HG02885 (cell line): ENCODE data around the gene PSME2.

Source experiments
- ATAC-seq: cut with Tn5 transposase; IDR thresholded peaks from one replicate; pipeline ENCODE4 v1.9.1; 2021; ENCODE audit warnings: mild to moderate bottlenecking; ENCODE audit not compliant: unreplicated experiment, poor library complexity

Gene PSME2

DNA sequence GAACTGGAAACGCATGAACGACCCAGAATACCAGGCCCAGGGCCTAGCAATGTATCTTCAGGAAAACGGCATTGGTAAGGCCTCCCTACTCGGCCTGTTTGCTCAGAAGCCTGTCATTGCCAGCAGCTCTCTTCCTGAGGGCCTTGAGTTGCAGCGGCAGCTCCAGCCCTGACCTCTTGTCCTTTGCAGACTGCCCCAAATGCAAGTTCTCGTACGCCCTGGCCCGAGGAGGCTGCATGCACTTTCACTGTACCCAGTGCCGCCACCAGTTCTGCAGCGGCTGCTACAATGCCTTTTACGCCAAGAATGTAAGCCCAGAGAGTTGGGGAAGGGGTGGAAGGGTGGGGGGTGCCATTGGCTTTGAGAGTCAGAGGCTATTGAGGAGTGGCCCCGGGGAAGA is 10.9 kb upstream of the PSME2 start:
- no peak for ATAC-seq

DNA sequence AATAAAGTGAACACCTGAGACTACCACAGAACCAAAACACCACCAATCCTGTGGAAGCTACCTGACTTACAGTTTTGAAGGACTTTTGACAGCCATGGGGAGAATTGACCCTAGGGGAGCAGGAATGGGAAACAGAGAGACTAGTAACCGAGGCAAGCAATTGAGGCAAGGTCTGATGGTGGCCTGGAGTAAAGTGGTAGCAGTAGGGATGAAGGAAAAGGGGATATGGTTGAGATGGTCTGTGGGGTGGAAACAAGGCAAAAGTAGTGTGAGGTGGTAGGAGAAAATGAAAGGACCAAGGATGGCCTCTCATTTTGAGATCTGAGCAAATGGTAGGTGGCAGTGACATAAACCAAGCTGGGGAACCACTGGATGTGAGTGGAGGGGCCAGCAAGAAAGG is 10.4 kb upstream of the PSME2 start:
- ATAC-seq = no peak

DNA sequence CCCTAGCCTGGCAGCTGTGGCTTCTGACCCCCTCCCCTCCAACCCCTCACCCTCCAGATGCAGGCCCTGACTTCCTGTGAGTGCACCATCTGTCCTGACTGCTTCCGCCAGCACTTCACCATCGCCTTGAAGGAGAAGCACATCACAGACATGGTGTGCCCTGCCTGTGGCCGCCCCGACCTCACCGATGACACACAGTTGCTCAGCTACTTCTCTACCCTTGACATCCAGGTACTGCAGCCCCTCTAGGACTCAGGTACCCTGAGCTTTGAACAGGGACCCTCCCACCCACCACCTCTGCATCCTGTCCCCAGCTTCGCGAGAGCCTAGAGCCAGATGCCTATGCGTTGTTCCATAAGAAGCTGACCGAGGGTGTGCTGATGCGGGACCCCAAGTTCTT is 8.7 kb upstream of the PSME2 start:
- no peak for ATAC-seq

DNA sequence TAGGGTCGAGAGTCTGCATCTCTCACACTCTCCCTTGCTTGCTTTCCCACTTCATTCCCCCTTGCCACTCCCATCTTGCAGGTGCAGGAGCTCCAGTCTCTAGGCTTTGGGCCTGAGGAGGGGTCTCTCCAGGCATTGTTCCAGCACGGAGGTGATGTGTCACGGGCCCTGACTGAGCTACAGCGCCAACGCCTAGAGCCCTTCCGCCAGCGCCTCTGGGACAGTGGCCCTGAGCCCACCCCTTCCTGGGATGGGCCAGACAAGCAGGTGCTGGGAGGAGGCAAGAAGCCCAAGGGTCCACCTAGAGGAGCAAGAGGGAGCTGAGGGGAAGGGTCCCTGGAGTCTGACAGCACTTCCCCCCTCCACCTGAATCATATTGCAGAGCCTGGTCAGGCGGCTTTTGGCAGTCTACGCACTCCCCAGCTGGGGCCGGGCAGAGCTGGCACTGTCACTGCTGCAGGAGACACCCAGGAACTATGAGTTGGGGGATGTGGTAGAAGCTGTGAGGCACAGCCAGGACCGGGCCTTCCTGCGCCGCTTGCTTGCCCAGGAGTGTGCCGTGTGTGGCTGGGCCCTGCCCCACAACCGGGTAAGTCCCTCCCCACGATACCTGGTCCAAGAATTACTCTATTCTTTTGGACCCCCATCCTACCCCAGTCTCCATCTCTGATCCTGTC is 5.1 kb upstream of the PSME2 start:
- no peak for ATAC-seq

DNA sequence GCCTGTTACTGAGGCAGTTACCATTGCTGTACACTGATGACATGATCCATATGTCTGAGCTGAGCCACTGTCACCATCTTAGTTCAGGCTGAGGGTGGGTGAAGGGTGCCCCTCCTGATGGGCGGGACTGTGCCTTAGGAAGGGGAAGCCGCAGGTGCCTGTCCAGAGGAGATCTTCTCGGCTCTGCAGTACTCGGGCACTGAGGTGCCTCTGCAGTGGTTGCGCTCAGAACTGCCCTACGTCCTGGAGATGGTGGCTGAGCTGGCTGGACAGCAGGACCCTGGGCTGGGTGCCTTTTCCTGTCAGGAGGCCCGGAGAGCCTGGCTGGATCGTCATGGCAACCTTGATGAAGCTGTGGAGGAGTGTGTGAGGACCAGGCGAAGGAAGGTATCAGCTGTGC is 4.6 kb upstream of the PSME2 start:
- no peak for ATAC-seq

DNA sequence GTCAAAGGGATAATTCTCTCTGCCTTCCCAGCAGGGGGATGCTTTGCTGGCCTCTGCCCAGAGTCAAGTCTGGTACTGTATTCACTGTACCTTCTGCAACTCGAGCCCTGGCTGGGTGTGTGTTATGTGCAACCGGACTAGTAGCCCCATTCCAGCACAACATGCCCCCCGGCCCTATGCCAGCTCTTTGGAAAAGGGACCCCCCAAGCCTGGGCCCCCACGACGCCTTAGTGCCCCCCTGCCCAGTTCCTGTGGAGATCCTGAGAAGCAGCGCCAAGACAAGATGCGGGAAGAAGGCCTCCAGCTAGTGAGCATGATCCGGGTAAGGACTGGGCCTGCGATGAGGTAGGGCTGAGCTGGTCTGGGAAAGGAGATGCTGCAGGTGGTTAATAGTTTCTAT is 4.2 kb upstream of the PSME2 start:
- ATAC-seq = no peak

DNA sequence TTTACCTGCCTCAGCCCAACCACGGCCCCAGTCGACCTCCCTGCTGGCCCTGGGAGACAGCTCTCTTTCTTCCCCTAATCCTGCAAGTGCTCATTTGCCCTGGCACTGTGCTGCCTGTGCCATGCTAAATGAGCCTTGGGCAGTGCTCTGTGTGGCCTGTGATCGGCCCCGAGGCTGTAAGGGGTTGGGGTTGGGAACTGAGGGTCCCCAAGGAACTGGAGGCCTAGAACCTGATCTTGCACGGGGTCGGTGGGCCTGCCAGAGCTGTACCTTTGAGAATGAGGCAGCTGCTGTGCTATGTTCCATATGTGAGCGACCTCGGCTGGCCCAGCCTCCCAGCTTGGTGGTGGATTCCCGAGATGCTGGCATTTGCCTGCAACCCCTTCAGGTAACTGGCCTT is 3.7 kb upstream of the PSME2 start:
- no peak for ATAC-seq

DNA sequence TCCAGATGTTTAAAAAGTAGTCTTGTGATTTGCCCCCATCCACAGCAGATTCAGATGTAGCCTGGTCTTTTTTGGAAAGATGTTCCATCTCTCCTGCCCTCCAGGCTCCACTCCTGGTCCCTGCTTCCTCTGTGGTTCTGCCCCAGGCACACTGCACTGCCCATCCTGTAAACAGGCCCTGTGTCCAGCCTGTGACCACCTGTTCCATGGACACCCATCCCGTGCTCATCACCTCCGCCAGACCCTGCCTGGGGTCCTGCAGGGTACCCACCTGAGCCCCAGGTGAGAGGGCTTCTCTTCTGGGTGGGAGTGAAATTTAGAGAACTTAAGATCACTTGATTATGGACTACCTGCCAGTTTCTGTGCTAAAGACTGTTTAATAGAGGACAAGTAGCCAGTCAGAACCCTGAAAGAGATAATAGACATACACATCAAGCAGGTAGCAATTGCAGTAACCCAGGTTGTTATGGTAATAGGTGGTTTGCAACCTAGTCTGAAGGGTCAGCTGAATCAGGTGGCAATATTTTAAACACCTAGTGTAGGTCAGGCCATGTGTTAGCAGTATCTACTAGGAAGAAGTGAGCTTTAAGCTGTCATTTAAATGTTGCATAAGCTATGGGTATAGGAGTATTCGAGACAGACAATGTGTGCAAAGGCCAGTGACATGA is 3.0 kb upstream of the PSME2 start:
- ATAC-seq = no peak

DNA sequence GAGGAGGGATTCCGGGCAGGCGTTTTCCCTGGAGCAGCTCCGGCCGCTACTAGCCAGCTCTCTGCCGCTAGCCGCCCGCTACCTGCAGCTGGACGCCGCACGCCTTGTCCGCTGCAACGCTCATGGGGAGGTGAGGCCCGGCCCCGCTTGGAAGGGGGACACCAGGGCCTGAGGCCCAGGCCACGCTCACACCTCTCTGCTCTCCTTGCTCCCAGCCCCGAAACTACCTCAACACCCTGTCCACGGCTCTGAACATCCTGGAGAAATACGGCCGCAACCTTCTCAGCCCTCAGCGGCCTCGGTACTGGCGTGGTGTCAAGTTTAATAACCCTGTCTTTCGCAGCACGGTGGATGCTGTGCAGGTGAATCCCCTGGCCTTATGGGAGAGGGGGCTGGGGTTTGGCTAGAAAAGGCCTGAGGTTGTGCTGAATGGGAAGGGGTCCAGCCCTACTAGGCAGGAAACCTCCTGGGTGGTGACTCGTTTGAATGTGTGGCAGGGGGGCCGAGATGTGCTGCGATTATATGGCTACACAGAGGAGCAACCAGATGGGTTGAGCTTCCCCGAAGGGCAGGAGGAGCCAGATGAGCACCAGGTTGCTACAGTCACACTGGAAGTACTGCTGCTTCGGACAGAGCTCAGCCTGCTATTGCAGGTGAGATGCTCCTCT is 1.5 kb upstream of the PSME2 start:
- no peak for ATAC-seq

DNA sequence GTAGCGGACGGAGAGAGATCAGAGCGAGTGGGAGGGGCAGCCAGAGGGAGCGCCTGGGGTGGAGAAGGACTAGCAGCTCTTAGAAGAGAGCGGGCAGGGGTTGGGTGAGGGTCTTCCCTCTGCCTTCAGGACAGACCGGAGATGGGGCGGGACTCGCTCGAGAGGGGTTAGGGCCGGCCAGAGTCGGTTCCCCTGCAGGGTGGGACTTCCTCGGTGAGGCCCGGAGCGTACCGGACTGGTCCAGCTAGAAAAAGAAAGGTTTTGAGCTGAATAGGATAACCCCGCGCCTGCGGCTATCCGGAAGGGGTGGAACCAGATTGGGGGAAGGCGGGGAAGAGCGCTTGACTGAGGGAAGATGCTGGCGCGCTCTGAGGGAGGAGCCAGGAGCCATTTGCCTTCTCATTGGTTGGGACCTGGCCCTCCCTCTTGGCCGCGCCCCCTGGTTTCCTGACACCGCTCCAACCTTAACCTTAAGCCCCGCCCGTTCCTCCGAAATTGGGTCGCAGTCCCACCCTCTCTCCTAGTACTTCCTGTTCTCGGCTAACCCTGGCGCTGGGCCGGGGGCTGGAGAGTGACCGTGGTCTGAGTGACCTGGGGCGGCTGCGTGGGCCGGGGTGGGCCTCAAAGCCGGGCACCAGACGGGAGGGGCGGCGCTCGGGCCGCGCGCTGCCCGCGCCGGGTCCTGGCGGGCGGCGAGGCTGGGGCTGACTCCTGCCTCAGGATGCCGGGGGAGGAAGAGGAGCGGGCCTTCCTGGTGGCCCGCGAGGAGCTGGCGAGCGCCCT is 759 bp upstream of the PSME2 start, which contains the start of gene RNF31:
RNF31 (plus strand) TSS at position 521 of the 783 bp plus-strand sequence; CDS start at position 722, 201 bp downstream.
- peak; percentile 86 for ATAC-seq

DNA sequence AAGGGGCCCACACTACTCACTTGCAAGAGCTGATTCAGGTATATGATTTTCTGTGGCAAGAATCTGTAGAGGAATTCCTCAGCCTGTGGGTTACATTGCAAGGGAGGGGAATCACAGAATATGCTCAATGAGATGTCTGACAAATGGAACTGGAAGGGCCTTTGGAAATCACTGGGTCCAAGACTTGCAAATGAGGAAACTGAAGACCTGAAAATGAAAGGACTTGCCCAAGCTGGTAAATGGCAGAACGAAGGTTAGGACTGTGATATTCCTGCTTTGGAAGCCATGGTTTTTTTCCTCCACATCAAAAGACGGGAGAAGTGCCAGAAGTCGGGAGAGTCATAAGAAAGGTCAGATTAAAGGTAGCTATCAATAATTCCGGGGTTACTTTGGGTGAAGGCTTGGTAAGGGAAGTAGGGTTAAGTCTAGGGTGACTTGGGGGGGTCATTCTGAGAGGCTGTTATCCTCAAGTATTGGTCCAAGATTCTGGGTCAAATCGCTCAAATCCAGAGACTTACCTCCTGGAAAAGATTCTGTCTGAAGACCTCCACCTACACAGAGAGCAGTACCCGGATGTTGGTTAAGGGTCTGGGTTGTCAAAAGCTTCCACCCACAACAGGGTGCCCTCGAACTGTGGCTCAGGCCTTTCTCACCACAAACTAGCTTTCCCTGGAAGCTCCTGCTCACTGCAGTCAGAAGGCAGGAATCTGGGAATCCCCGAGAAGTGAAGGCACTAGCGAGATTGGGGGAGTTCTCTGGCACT is 539 bp downstream of the PSME2 start:
- no peak for ATAC-seq

DNA sequence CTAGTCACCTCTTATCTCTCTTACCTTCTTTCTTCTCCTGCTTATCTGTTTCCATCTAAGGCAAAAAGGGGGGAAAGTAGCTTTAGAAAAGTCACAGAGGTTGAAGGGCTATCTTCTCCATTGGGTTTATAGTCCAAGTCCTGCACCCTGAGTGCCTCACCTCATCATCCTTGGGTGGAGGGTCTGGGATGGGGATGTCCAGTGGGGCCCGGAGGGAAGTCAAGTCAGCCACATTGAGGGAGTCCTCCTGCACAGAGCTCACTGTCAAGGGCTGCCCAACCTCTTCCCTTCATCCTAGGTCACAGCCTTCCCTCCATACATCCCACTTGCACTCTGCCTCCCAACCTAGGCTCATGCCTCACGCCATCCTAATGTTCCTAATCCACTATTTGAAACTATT is 1.2 kb downstream of the PSME2 start:
- no peak for ATAC-seq

DNA sequence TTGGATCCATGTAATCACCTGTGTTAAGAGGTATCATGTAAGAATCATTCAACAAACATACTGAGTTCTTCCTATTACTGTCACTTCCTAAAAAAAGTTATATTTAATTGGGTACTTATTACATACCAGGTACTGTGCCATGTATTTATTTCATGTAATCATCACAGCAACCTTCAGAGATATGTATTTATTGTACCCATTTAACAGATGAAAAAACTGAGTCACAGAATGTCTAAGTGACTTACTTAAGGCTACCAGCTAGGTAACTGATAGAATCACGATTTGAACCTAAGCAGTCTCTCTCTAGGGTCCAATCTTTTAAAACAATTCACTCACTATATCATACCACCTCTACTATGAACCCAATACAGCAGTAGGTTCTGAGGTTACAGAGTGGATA is 2.0 kb downstream of the PSME2 start:
- ATAC-seq = no peak

DNA sequence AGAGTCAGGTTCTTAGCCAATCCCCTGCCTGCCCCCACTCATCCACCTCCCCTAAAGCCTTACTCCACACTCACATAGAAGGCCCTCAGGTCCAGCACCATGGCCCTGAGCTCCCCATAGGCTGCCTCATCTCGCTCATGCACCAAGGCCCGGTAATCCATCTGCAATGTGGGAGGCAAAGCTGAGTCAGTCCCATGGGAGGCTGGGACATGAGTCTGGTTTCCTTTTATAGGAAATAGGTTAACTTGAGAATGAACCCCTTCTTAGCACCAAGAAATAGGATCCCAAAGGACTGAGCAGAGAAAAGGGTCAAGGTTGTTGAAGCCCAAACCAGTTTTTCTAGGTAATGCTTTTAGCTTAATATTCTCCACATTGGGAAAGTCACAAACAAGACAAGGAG is 2.9 kb downstream of the PSME2 start:
- no peak for ATAC-seq

DNA sequence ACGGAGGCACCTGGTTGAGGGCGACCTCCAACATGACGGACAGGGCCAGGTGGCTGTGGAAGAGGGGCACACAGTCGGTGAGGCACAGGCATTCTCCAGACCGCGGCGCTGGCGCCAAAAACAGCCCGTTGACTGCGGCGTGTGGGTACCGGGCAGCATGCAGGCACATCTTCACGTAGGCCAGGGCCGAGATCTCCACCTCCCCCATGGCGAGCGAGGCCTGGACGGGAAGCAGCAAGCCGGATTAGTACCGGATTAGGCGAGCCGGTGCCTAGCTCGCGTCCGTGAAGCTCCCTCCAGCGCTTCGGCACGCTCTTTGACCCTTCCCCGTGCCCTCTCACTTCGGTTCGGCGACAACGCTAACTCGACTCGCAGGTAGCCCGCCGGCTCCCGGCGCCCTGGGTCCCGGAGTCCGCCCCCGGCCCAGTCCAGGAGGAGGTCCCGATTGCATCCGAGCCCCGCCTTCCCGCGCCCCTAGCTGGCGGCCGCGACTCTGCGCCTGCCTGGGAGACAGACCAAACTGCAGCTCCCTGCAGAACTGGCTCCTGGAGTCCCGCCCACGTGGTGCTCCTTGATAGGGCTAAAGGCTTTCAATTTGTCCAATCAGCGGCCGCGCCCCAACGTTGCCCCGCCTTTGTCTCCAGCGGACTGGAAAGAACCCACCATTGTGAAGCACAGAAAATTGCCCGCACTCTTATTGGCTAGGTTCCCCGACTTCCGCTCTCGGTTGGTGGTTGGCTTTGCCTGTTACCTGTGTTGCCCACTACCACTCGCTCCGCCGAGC is 5.1 kb downstream of the PSME2 start, which contains the start of gene EMC9:
EMC9 (minus strand) TSS at position 495 of the 784 bp plus-strand sequence; CDS start at position 208, 287 bp downstream.
- ATAC-seq = peak; percentile 86

DNA sequence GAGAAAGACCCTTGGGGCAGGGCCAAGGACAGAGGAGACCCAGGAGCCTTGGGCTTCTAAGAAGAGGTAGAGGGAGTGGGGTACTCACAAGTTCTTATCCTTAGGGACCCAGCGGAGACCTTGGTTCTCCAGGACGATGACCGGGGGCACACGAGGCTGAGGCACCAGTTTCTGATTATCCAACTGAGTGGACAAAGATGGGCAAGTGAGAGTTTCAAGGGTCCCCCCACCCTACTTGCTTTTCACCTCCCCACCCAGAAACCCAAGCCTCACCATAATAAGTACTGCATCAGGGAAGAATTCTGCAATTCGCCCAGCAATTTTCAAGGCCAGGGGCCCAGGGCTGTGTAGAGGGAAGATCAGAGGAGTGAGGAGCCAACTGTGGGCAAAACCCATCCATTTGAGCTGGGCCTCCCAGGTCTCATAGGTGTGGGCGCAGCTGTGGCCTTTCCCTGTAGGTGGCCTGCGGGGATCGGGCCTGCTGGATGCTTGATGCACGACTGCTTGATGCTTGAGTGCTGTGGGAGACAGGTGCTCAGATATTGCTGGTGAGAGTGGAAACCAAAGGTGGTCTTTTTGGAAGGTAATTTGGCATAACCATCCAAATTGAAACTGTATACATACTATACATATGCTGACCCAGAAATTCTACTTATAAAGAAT is 7.0 kb downstream of the PSME2 start:
- ATAC-seq = no peak

DNA sequence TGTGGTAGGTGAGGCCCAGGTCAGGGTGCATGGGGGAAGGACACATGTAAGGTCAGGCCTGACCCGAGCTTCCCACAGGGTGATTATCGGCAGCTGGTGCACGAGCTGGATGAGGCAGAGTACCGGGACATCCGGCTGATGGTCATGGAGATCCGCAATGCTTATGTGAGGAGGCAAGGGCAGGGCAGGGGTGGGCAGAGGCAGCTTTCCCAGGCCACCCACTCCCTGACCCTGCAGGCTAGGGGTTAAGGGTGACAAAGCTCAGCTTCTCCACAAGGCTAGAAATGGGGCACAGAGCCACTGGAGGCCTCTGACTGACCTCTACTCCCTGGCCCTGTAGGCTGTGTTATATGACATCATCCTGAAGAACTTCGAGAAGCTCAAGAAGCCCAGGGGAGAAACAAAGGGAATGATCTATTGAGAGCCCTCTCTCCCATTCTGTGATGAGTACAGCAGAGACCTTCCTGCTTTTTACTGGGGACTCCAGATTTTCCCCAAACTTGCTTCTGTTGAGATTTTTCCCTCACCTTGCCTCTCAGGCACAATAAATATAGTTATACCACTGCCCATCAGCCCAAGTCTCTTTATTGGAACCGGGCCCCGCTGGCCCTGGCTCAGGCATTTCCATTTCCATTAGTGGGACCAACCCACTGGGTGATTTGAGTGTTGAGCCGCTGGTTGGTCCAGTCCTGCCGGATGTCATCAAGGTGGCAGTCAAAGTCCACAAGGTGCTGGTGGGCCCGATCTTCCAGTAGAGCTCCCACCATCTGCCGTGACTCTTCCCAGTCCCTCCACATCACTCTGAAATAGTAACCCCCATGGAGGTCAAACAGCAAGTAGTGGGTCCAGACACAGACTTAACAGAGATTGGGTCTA is 7.8 kb downstream of the PSME2 start:
- ATAC-seq = no peak
